HL-60 (cell line): Measurements from ENCODE around the gene YAE1.
A peak's percentile ranks its signal among the peaks of the same experiment; 100 is the strongest.

Source experiments
- DNase-seq, 2 experiments: peaks; one replicate each; pipeline ENCODE4 v3.0.0-alpha.2; 2010 to 2020; ENCODE audit warnings: low read depth in 1 of 2, low spot score in 1 of 2
- H3K27ac ChIP-seq: fragments of 250-450 bp; sonication (Bioruptor Pico); replicated peaks from 2 replicates; pipeline ENCODE4 v1.5.1; 2020; ENCODE audit warnings: mild to moderate bottlenecking, moderate library complexity
- H3K27me3 ChIP-seq: fragments of 250-450 bp; sonication (Bioruptor Pico); 2 replicates; pipeline ENCODE4 v1.5.1; 2021; ENCODE audit warnings: mild to moderate bottlenecking, moderate library complexity; ENCODE audit not compliant: insufficient read depth, poor library complexity, severe bottlenecking
- H3K4me3 ChIP-seq: replicated peaks from 2 replicates; pipeline ENCODE4 v1.5.1; 2011; ENCODE audit warnings: mild to moderate bottlenecking, control low read depth, low read length; ENCODE audit not compliant: insufficient read depth
- GABPA ChIP-seq: IDR thresholded peaks from 2 replicates; pipeline ENCODE4 v1.6.1; 2012; ENCODE audit warnings: low read depth
- POLR2AphosphoS5 ChIP-seq: IDR thresholded peaks from 2 replicates; pipeline ENCODE4 v1.6.1; 2012; ENCODE audit warnings: low read depth
- SPI1 ChIP-seq: IDR thresholded peaks from 2 replicates; pipeline ENCODE4 v1.6.1; 2012; ENCODE audit warnings: low read depth, mild to moderate bottlenecking, borderline replicate concordance
- TF ChIP-seq, protein P1 (sequence below): IDR thresholded peaks from 2 replicates; pipeline ENCODE4 v1.6.1; 2012; ENCODE audit warnings: low read depth; ENCODE audit not compliant: insufficient replicate concordance
- TF ChIP-seq, protein P2 (sequence below): IDR thresholded peaks from one replicate; pipeline ENCODE4 v1.5.1; 2011; ENCODE audit warnings: low read length, control low read depth, inconsistent platforms; ENCODE audit not compliant: insufficient read depth

The YAE1 gene

DNA sequence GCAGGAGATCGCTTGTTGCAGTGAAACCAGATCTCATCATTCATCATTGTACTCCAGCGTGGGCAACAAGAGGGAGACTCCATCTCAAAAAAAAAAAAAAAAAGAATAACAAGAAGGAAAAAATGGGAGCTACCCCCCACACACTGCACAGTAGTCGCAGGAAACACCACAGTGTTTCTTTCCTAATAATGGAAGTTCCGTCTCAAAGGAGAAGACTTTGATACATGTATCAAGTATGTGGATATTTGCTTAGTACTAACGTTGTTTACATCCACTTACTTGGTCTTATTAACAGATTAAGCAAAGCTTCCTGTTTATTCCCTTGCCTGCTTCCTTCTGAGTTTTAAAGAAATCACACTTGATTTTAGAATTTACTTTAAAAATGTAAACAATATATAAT lies 22.2 kb downstream of the YAE1 start:
- no peak for DNase-seq
- Histone ChIP-seq H3K27ac (no peak overlapping the region), H3K4me3 (no peak overlapping the region), H3K27me3 (no peaks in the 10 kb centered on the region)
- TF ChIP-seq GABPA (no peak), POLR2AphosphoS5 (no peak), SPI1 (no peak)
- TF ChIP-seq, protein P1, sequence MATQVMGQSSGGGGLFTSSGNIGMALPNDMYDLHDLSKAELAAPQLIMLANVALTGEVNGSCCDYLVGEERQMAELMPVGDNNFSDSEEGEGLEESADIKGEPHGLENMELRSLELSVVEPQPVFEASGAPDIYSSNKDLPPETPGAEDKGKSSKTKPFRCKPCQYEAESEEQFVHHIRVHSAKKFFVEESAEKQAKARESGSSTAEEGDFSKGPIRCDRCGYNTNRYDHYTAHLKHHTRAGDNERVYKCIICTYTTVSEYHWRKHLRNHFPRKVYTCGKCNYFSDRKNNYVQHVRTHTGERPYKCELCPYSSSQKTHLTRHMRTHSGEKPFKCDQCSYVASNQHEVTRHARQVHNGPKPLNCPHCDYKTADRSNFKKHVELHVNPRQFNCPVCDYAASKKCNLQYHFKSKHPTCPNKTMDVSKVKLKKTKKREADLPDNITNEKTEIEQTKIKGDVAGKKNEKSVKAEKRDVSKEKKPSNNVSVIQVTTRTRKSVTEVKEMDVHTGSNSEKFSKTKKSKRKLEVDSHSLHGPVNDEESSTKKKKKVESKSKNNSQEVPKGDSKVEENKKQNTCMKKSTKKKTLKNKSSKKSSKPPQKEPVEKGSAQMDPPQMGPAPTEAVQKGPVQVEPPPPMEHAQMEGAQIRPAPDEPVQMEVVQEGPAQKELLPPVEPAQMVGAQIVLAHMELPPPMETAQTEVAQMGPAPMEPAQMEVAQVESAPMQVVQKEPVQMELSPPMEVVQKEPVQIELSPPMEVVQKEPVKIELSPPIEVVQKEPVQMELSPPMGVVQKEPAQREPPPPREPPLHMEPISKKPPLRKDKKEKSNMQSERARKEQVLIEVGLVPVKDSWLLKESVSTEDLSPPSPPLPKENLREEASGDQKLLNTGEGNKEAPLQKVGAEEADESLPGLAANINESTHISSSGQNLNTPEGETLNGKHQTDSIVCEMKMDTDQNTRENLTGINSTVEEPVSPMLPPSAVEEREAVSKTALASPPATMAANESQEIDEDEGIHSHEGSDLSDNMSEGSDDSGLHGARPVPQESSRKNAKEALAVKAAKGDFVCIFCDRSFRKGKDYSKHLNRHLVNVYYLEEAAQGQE: no peak
- TF ChIP-seq, protein P2, sequence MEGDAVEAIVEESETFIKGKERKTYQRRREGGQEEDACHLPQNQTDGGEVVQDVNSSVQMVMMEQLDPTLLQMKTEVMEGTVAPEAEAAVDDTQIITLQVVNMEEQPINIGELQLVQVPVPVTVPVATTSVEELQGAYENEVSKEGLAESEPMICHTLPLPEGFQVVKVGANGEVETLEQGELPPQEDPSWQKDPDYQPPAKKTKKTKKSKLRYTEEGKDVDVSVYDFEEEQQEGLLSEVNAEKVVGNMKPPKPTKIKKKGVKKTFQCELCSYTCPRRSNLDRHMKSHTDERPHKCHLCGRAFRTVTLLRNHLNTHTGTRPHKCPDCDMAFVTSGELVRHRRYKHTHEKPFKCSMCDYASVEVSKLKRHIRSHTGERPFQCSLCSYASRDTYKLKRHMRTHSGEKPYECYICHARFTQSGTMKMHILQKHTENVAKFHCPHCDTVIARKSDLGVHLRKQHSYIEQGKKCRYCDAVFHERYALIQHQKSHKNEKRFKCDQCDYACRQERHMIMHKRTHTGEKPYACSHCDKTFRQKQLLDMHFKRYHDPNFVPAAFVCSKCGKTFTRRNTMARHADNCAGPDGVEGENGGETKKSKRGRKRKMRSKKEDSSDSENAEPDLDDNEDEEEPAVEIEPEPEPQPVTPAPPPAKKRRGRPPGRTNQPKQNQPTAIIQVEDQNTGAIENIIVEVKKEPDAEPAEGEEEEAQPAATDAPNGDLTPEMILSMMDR: no peak

DNA sequence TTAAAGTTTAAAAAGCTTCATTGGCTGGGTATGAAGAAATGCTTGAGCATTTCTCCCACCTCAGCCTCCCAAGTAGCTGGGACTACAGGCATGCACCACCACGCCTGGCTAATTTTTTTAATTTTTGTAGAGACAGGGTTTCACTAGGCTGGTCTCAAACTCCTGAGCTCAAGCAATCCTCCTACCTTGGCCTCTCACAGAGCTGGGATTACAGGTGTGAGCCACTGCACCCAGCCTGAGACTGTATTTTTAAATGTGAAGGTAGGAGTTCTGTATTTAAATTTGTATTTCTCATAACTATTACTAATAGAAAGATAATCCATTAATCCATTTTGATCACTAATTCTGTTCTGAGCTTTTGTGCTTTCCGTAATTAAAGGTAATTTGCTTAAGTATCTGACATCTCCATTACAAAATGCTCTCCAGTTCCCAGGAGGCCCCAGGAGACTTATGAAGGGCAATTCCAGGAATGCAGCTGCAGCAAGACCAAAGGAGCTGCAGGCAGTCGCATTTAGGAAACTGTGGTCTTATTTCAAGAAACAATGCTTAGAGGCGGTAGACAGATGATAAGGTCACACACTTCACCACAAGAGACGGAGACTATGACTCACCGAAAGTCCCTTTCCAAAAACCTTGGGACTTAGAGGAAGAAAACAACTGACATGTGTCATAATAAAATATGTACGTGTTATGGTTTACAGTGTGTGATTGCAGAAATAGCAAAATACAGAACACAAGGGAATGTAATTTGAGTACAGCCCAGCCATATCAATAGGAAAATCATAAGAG lies 23.3 kb downstream of the YAE1 start:
- peak; percentile 76 for DNase-seq
- no peak for TF ChIP-seq SPI1
- peak; percentile 69 for TF ChIP-seq POLR2AphosphoS5
- TF ChIP-seq GABPA: peak; percentile 24; the same call in 1 of the 2 replicates
- Histone ChIP-seq H3K27ac (no peak overlapping the region), H3K4me3 (no peak overlapping the region), H3K27me3 (no peaks in the 10 kb centered on the region)

DNA sequence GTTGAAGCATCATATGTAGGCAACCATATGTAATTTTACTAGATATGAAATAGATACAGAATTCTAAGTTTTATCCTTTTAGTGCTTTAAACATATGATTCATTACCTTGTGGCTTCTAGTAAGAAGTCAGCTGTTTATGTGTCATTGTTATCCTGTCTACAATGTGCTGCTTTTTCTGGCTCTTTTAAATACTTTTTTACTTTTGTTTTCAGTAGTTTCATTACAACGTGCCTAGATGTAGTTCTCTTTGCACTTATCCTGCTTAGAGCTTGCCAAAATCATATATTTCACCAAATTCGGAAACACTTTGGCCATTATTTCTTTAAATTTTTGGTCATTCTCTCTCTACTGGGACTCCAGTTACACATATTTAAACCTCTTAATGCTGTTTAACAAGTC lies 26.4 kb downstream of the YAE1 start:
- H3K27me3 ChIP-seq: no peaks in the 10 kb centered on the region
- no peak for DNase-seq
- H3K4me3 ChIP-seq: no peak overlapping the region
- TF ChIP-seq SPI1 (no peak), GABPA (no peak), POLR2AphosphoS5 (no peak)
- TF ChIP-seq, protein P2: no peak
- TF ChIP-seq, protein P1: no peak
- no peak overlapping the region for H3K27ac ChIP-seq

DNA sequence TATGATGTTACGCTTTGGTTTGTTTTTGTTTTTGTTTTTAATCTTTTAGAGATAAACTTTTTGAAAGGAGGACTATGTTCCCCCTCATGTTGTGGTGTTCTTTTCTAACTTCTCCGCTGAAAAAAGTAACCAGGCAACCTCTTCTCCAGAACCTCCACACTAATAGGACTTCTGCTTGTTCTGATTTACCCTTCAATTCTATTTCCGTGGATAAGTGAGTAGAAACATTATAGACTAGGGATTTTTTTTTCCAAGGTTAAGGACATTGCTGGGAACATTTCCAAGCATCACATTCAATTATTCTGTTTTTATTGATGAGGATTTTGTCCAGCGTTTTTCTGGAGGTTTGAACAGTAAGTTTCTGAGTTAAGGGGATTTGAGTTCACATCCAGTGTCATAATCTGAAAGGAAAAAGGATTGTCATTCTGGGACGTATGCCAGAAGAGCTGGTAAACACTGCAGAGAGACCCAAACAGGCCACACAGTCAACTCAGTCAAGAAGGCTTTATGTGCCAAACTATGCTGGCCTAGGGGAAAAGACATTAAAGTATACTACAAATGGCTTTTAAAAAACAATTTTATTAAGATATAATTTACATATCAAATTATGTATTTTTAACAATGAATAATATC lies 28.9 kb downstream of the YAE1 start:
- Histone ChIP-seq H3K27ac (no peak overlapping the region), H3K27me3 (no peaks in the 10 kb centered on the region), H3K4me3 (no peak overlapping the region)
- DNase-seq: no peak
- TF ChIP-seq, protein P1: no peak
- no peak for TF ChIP-seq POLR2AphosphoS5
